GM12872 (cell line): ENCODE measurements around the gene RNF121.

Source experiments
- TF ChIP-seq, protein P1 (sequence below): IDR thresholded peaks from 3 replicates; pipeline ENCODE4 v1.5.1; 2011; ENCODE audit warnings: low read depth, mild to moderate bottlenecking, low read length, moderate library complexity; ENCODE audit not compliant: insufficient read depth

The RNF121 gene

DNA sequence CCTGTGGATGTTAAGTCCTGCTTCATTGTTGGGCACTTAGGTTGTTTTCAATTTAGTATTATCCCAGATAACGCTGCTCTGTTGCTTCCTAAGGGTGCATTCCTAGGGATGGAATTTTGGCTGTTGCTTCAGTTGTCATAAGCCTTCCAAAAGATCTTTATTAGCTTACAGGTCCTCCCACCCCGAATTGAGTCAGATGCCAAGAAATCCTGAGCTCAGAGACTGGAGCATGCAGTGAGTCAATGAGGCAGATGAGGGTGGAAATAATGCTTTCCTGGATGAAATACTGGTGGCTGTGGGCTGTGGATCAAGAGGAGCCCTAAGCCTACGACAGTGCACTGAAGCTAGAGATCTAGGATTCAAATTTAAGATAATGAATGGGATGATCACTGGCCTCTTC lies 59.2 kb downstream of the RNF121 start:
- TF ChIP-seq, protein P1, sequence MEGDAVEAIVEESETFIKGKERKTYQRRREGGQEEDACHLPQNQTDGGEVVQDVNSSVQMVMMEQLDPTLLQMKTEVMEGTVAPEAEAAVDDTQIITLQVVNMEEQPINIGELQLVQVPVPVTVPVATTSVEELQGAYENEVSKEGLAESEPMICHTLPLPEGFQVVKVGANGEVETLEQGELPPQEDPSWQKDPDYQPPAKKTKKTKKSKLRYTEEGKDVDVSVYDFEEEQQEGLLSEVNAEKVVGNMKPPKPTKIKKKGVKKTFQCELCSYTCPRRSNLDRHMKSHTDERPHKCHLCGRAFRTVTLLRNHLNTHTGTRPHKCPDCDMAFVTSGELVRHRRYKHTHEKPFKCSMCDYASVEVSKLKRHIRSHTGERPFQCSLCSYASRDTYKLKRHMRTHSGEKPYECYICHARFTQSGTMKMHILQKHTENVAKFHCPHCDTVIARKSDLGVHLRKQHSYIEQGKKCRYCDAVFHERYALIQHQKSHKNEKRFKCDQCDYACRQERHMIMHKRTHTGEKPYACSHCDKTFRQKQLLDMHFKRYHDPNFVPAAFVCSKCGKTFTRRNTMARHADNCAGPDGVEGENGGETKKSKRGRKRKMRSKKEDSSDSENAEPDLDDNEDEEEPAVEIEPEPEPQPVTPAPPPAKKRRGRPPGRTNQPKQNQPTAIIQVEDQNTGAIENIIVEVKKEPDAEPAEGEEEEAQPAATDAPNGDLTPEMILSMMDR, result no peak

DNA sequence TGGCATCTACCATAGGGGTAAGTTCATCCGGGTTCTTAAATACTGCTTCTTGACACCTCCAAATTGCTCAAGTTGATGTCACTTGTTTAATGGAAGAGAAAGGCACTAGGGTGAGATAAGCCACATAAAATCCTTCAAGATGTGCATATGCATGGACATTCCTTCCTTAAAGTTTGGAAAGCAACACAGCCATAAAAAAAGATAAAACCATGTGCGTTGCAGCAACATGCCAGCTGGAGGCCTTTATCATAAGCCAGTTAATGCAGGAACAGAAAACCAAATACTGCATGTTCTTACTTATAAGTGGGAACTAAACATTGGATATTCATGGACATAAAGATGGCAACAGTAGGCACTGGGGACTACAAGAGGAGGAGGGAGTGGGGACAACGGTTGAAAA lies 61.9 kb downstream of the RNF121 start:
- TF ChIP-seq, protein P1, result no peak

DNA sequence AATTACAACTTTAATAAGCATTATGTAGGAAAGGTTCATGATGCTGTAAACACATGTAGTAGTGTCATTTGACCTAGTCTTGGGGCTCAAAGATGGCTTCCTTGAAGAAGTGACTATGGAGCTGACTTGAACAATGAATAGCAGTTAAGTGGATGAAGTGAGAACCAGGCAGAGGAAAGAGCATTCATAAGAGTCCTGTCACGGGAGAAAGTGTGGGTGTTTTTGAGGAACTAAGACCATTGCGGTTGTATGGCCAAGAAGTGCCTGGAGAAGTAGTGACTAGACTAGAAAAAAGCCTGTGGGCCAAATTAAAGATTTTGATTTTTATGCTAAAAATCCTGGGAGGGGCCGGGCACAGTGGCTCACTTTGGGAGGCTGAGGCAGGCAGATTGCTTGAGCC lies 62.6 kb downstream of the RNF121 start:
- TF ChIP-seq, protein P1, result no peak

DNA sequence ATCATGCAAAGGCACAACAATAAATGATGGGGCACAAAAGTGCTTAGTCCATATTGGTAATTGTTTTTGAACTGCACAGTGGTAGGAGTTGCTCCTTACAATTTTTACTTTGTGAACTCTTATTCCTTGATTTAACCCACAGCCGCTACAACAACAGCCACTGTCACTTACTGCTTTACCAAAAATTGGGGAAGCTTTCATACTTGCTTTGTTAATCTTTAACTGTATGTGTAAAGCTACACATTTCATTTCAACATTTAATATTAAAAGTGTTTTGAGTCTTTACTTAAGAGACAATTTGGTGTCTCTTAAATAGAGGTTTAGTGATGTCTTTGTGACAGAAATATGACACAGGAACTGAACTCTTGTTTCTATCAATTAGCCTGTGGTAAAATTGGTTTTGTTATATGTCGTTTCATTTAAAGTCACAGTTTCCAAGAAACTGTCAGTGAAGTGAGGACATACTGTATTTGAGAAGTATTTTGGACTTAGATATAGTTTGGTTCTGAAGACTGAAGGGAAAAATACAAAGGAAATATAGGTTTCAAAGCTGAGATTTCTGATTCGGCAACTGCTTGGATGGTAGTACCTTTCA lies 63.4 kb downstream of the RNF121 start:
- TF ChIP-seq, protein P1, result no peak

DNA sequence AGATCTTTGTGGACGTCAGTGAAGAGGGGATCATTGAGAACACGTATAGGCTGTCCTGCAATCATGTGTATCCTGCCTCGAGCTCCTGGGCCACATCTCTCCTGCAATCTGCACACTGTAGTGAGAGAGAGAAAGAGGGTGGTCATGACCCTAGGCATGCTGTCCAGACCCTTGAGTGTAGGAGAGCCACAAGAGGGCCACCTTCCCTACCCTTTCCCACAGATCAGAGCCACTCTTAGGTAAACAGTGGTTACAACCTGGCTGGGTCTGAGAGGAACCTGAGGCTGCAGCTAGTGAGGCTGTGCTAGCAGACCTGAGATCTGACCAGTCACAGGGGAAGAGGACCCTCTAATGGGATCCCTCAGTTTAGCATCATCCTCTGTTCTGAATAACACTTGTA lies 65.9 kb downstream of the RNF121 start:
- TF ChIP-seq, protein P1, result no peak

DNA sequence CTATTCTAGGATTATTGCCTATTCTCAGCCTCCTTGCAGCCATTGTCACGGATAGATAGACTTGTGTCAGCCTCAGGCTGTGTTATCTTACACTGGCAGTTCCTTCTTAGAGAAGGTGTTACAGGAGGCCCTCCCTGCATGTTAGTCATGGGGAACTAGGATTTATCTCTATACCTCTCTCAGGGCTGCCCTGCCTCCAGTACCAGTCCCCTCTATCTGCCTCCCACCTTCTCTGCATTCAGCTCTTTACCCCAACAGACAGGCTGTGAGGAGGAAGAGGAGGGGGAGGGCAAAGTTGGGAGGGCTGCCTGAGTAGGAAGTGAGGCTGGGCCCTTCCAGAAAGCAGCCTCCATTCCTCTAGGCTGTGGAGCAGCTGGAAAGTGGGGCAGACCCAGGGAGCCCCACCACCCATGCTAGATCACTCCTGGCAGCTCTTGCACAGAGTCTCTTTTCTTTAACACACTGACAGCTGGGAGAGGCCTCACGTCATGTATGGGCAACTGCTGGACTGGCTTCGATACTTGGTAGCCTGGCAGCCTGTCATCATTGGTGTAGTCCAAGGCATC lies 67.0 kb downstream of the RNF121 start:
- TF ChIP-seq, protein P1, result no peak

DNA sequence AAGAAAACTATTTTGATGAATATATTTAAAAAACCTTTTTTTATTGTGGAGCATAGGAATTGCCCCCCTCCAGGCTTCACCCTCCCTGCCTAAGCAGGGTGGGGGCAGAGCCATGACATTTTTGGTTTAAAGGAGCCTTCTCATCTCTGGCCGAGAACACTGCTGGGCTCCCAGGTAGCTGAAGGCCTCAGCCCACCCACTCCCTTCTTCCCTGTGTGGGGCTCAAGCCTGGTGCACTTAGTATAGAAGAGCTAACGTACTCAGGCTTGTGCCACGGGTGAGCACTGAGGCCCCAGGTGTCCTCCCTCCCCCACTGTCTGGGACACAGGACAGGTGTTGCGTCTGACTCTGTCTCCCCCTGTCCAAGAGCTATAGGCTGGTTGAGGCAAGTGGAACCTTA lies 67.7 kb downstream of the RNF121 start:
- TF ChIP-seq, protein P1, result no peak
